ENCODE data around the gene SLC44A1. TPM values are rescaled to one million over a fixed set of nuclear protein-coding genes. Genes with fewer than 3 reads are reported as not detected.

Gene SLC44A1
- polyA plus RNA-seq, 3 donors, result 47.1 to 50.2 (median 49.7) TPM

- no peak for DNase-seq (ENCODE audit: extremely low read depth in 1 of 11, low read depth in 9 of 11, low spot score in 4 of 11)
Measured at GRCh38 chr9:105290418-105290817, 46.0 kb downstream of the SLC44A1 start.

GRCh38 chr9:105290954-105291353, 46.5 kb downstream of the SLC44A1 start:
- DNase-seq (ENCODE audit: extremely low read depth in 1 of 11, low read depth in 9 of 11, low spot score in 4 of 11), result no peak

GRCh38 chr9:105291422-105291859, 47.0 kb downstream of the SLC44A1 start:
- no peak for DNase-seq (ENCODE audit: extremely low read depth in 1 of 11, low read depth in 9 of 11, low spot score in 4 of 11)

GRCh38 chr9:105291938-105292337, 47.5 kb downstream of the SLC44A1 start:
- DNase-seq (ENCODE audit: extremely low read depth in 1 of 11, low read depth in 9 of 11, low spot score in 4 of 11), result no peak

DNA sequence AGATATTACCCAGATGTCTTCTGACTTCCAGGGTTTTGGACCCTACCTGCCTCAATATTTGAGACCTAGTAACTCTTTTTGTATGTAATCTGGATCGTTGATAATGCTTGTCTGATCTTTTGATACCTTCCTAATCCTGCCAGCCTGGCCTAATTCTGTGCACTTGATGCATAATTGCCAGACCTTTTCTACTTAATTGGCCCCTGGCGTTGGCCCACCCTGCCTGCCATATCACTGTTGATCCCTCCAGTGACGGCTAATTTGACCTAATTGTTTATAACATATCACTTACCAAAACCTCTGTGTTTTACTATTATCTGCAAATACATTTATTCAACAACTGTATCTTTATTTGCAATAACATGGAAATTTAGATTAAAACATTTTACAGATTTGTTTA, 49.0 kb downstream of the SLC44A1 start:
- DNase-seq (ENCODE audit: extremely low read depth in 1 of 11, low read depth in 9 of 11, low spot score in 4 of 11), result no peak

DNA sequence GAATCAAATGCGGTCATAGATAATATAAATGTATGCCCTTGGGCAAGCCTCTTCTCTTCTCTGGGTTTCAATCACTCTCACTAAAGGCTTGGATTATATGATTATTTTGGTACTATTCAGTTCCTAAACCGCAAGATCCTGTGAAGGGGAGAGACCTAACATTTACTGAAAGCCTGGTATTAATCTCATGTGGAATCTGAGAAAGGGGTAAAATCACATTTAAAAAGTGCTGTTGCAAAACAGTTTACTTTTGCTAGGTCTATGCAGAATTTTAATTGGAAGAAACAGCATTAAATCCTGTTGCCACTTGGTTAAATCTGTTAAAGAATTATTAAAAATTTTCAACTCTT, 50.7 kb downstream of the SLC44A1 start:
- DNase-seq (ENCODE audit: extremely low read depth in 1 of 11, low read depth in 9 of 11, low spot score in 4 of 11), result no peak

DNA sequence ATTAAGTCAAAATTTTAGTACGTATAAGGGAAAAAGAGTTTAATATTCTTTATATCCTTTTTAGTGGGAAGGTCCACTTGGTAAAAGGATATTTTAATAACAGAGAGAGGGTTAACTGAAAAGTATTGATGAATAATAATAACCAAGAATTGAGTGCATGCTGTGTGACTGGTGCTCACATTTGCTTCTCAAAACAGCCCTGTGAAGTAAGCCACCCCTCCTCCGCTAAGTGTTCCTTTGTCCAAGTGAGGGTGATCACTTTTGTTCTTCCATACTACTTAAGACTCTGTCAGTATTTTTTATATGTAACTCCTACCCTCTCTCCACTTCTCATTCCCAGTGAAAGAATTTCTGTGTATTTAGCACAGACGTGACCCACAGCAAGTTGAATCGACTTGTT, 51.5 kb downstream of the SLC44A1 start:
- DNase-seq (ENCODE audit: extremely low read depth in 1 of 11, low read depth in 9 of 11, low spot score in 4 of 11), result no peak

DNA sequence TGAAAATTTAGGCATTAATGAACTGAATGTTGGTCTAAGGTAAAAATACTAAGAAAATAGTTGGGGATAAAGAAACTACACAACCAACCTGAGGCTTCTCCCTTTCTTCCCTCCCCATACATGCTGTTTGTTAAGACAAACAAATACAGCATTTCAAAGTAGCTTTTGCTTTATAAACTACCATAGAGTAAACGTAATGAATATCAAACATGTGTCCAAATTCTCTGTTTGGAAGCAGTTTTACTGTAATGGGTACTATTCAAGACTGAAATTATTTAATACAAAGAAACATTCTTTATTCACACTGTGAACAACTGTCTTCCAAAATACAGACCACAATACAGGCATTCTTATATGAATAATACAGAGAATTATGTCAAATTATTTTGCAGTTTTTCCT, 52.0 kb downstream of the SLC44A1 start:
- no peak for DNase-seq (ENCODE audit: extremely low read depth in 1 of 11, low read depth in 9 of 11, low spot score in 4 of 11)

DNA sequence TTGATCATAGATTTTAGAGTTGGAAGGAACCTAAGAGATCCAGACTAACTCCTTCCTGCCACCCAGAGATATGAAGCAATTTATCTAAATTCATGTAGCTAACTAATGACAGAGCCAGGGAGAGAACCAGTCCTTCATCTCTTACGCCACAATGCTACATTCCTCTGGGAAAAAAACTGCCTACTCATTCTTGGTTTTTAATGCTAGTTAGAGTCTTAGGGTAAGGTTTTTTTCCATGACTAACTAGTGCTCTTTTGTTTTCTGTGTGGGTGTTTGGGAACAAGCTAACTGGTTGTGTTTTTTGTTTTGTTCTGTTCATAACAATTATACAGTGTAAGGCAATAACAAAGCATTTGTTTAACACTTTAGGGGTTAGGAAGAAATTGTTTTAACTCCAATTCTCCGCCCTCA, 52.4 kb downstream of the SLC44A1 start:
- DNase-seq (ENCODE audit: extremely low read depth in 1 of 11, low read depth in 9 of 11, low spot score in 4 of 11), result no peak

- DNase-seq (ENCODE audit: extremely low read depth in 1 of 11, low read depth in 9 of 11, low spot score in 4 of 11), result no peak
Measured at GRCh38 chr9:105297442-105298075, 53.1 kb downstream of the SLC44A1 start.

- no peak for DNase-seq (ENCODE audit: extremely low read depth in 1 of 11, low read depth in 9 of 11, low spot score in 4 of 11)
Measured at GRCh38 chr9:105299190-105299854, 54.9 kb downstream of the SLC44A1 start.

GRCh38 chr9:105302728-105303127, 58.3 kb downstream of the SLC44A1 start:
- no peak for DNase-seq (ENCODE audit: extremely low read depth in 1 of 11, low read depth in 9 of 11, low spot score in 4 of 11)

DNA sequence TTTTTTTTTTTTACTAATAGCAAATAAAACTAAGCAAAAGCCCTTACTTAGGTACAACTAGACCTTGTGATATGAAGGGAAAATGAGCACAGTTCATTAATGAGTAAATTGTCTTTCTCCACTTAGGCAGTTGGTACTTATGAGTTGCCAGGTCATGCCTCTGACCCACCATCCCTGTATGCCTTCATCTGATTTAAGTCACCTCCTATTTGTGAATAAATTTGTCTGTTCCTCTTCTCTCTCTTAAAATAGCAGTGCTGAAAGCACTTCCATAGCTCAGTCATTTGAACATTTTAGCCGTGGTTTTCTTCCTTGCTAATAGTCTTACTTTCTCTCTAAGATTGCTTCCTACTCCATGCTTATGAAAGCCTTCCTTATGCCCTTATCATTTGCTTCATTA, 61.4 kb downstream of the SLC44A1 start:
- DNase-seq (ENCODE audit: extremely low read depth in 1 of 11, low read depth in 9 of 11, low spot score in 4 of 11), result no peak

GRCh38 chr9:105306351-105307140, 62.1 kb downstream of the SLC44A1 start:
- no peak for DNase-seq (ENCODE audit: extremely low read depth in 1 of 11, low read depth in 9 of 11, low spot score in 4 of 11)

DNA sequence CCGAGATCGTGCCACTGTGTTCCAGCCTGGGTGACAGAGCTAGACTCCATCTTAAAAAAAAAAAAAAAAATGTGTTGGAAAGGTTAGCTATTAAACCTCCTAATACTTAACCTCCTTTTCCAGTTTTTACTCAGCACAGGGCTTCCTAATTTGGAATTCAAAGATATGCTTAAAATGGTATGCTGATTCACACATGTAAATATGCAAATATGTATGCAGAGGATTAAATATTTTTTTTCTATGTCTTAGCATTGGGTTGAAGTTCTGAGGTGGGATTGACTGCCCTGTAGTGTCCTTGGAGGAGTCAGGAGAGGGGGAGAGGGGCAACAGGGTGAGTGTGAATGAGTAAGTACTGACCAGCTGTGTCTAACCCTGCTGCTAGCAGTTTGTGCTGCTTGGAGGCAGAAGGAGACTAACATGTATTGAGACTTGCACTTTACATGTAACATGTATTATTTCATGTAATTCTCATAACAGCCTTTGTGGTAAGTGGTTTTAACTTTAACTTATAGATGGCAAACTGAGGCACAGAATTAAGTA, 63.2 kb downstream of the SLC44A1 start:
- DNase-seq (ENCODE audit: extremely low read depth in 1 of 11, low read depth in 9 of 11, low spot score in 4 of 11), result no peak

GRCh38 chr9:105308461-105309341, 64.2 kb downstream of the SLC44A1 start:
- no peak for DNase-seq (ENCODE audit: extremely low read depth in 1 of 11, low read depth in 9 of 11, low spot score in 4 of 11)

DNA sequence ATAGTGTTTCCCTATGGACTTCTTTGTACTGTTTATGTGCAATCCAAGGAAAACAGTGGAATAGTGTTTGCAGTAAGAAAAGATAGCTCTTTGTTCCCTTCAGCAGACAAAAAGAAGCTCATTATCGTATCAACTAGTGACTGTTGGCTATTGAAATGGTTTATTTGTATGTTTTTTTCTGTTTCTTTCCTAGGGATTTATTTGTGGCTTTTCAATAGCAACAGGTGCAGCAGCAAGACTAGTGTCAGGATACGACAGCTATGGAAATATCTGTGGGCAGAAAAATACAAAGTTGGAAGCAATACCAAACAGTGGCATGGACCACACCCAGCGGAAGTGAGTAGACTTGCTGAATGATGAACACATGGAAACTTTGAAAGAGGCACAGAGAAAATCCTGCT, 65.1 kb downstream of the SLC44A1 start:
- no peak for DNase-seq (ENCODE audit: extremely low read depth in 1 of 11, low read depth in 9 of 11, low spot score in 4 of 11)

DNA sequence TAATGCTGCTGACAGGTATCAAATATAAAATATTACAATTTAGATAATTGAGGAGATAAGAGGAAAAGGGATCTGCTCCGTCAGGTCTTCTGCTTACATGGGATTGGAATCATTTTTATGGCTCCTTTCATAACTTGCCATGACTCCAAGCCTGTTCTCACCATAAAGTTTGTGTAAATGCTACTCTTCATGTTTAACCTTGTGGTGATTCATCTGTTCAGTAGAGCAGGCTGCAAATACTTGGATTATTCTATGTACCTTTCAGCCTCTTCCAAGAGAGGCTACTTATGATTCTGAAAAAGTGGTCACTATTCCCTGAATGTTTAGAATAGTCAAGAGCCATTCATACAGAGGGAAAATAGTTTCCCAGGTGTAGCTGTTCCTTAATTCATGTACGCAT, 66.9 kb downstream of the SLC44A1 start:
- DNase-seq (ENCODE audit: extremely low read depth in 1 of 11, low read depth in 9 of 11, low spot score in 4 of 11), result no peak

DNA sequence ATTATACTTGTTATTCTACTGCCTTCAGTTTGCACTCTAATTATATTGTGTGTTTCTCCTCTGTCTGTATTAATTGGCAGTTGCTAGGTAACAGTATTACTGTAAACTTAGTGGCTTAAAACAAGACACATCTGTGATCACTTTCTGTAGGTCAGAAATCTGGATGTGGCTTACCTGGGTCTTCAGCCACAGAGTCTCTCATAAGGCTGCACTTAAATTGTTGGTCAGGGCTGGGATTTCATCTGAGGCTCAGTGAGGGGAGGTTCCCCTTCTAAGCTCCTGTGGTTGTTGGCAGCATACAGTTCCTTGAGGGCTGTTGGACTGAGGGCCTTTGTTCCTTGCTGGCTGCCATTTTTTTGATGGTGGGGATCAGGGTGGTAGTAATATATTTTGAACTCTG, 68.8 kb downstream of the SLC44A1 start:
- DNase-seq (ENCODE audit: extremely low read depth in 1 of 11, low read depth in 9 of 11, low spot score in 4 of 11), result no peak

All from renal cortex interstitium (tissue), 11 donors.